HepG2 (cell line): Measurements from ENCODE around the gene CDC20B. TPM values are rescaled to one million over a fixed set of nuclear protein-coding genes. Genes with fewer than 3 reads are reported as not detected.

Experiments
- ATAC-seq: fragments of 200-7000 bp; cut with Tn5 transposase; 3 replicates; pipeline ENCODE4 v1.9.1; 2020; ENCODE audit warnings: mild to moderate bottlenecking, moderate library complexity
- BruUV-seq: library from RNA; stranded (reverse); fragments of 400-500 nt; replicated peaks from 2 replicates; lab custom pipeline; 2021; lab: Mats Ljungman, UMichigan
- CTCF ChIA-PET: fragments of 300-600 bp; formaldehyde crosslinking; extraction: SDS; loops from one replicate; lab custom pipeline; 2021; ENCODE audit warnings: low total read pairs, inconsistent platforms, low intra/inter-chr PET ratio; lab: Yijun Ruan, JAX
- POLR2A ChIA-PET: fragments of 350-600 bp; sonication (Branson Sonifier 250); formaldehyde crosslinking; loops from one replicate; lab custom pipeline; 2020; ENCODE audit warnings: antibody characterized with exemption, inconsistent platforms; lab: Yijun Ruan, JAX
- DNase-seq: peaks from one replicate; pipeline ENCODE4 v3.0.0-alpha.2; 2015; ENCODE audit warnings: low spot score
- FAIRE-seq: peaks from 3 replicates; lab custom pipeline; 2011; peaks lifted over from hg19 to GRCh38; lab: Jason Lieb, UNC
- H2AFZ ChIP-seq: one replicate; pipeline ENCODE4 v1.6.1; 2011; ENCODE audit warnings: low read length, inconsistent platforms
- H3K27ac ChIP-seq: fragments of 300-600 bp; 3 replicates; pipeline ENCODE4 v1.8.0; 2011; ENCODE audit warnings: mixed run types, mild to moderate bottlenecking, mixed read lengths, low read length, inconsistent platforms; ENCODE audit not compliant: insufficient read depth; ENCODE audit errors: extremely low read length
- H3K27me3 ChIP-seq, 2 experiments: fragments of 200-600 bp in 1 of 2; 2 replicates in 1 of 2; 3 replicates in 1 of 2; pipeline versions ENCODE4 v1.6.0 to v1.8.0; 2011; ENCODE audit warnings: low read length in 2 of 2, mild to moderate bottlenecking in 2 of 2, moderate library complexity in 2 of 2, inconsistent platforms in 1 of 2; ENCODE audit not compliant: insufficient read depth in 2 of 2, control insufficient read depth in 1 of 2
- H3K36me3 ChIP-seq, 2 experiments: fragments of 200-600 bp in 1 of 2; replicated peaks in 1 of 2; 2 replicates in 1 of 2; 3 replicates in 1 of 2; pipeline versions ENCODE4 v1.5.1 to v1.8.0; 2011; ENCODE audit warnings: low read length in 2 of 2, inconsistent platforms in 1 of 2; ENCODE audit not compliant: insufficient read depth in 2 of 2, control insufficient read depth in 1 of 2
- H3K4me1 ChIP-seq: 2 replicates; pipeline ENCODE4 v1.5.1; 2012; ENCODE audit warnings: low read length, inconsistent platforms; ENCODE audit not compliant: insufficient read depth
- H3K4me2 ChIP-seq: 2 replicates; pipeline ENCODE4 v1.6.0; 2011; ENCODE audit warnings: low read depth, low read length, inconsistent platforms
- H3K4me3 ChIP-seq, 3 experiments: fragments of 200-600 bp in 1 of 3; sonication (generic), shearing (Covaris generic) in 1 of 3; replicated peaks in 1 of 3; 2 replicates each; pipeline ENCODE4 v1.5.1; 2011 to 2016; ENCODE audit warnings: low read length in 3 of 3, inconsistent platforms in 2 of 3, low read depth in 2 of 3, mild to moderate bottlenecking in 2 of 3, control low read depth in 1 of 3, mixed read lengths in 1 of 3; ENCODE audit not compliant: insufficient read depth in 1 of 3
- H3K79me2 ChIP-seq: one replicate; pipeline ENCODE4 v1.6.1; 2011; ENCODE audit warnings: low read length, inconsistent platforms; ENCODE audit not compliant: insufficient read depth
- H3K9ac ChIP-seq: 2 replicates; pipeline ENCODE4 v1.6.0; 2011; ENCODE audit warnings: mild to moderate bottlenecking, low read depth, low read length, inconsistent platforms; ENCODE audit not compliant: insufficient read depth
- H3K9me3 ChIP-seq: 2 replicates; pipeline ENCODE4 v1.5.1; 2012; ENCODE audit warnings: mild to moderate bottlenecking, low read length
- H4K20me1 ChIP-seq: 2 replicates; pipeline ENCODE4 v1.6.0; 2011; ENCODE audit warnings: inconsistent platforms, mild to moderate bottlenecking, low read length, moderate library complexity; ENCODE audit not compliant: insufficient read depth
- ELF1 ChIP-seq: sonication (generic); formaldehyde crosslinking; IDR thresholded peaks from 2 replicates; pipeline ENCODE4 v1.4.0; 2020; ENCODE audit warnings: missing genetic modification reagents
- HBP1 ChIP-seq: IDR thresholded peaks from 2 replicates; pipeline ENCODE4 v1.6.1; 2016; ENCODE audit warnings: low read depth, control low read depth
- NFKB2 ChIP-seq: sonication (generic); formaldehyde crosslinking; IDR thresholded peaks from 2 replicates; pipeline ENCODE4 v1.4.0; 2020; ENCODE audit warnings: missing genetic modification reagents, borderline replicate concordance
- NFRKB ChIP-seq: fragments of 450-650 bp; IDR thresholded peaks from 2 replicates; pipeline ENCODE4 v1.6.1; 2017
- PLRG1 ChIP-seq: fragments of 450-650 bp; conservative IDR thresholded peaks from 2 replicates; pipeline ENCODE4 v1.6.1; 2016
- ZNF121 ChIP-seq: sonication (generic); formaldehyde crosslinking; IDR thresholded peaks from 2 replicates; pipeline ENCODE4 v1.5.0; 2020; ENCODE audit warnings: mild to moderate bottlenecking, missing genetic modification reagents
- ZNF747 ChIP-seq: sonication (generic); formaldehyde crosslinking; IDR thresholded peaks from 2 replicates; pipeline ENCODE4 v1.8.1; 2023; ENCODE audit warnings: missing genetic modification reagents, mild to moderate bottlenecking, borderline replicate concordance
- ZNF879 ChIP-seq: sonication (generic); formaldehyde crosslinking; IDR thresholded peaks from 2 replicates; pipeline ENCODE4 v1.8.1; 2023; ENCODE audit warnings: missing genetic modification reagents
- WGBS: methylation state at CpG from one replicate; pipeline ENCODE4 v1.1.6; 2017; ENCODE audit warnings: low lambda C conversion rate; 5-methylcytosine and 5-hydroxymethylcytosine counted together
- in situ Hi-C: cut with HindIII; loops from 2 replicates; pipeline ENCODE4 v1.10.0; 2017; ENCODE audit warnings: low pct_unique_long_range_greater_than_20kb; ENCODE audit not compliant: extremely low pct_ligation_motif_present
- intact Hi-C: fragments of 100-400 bp; cut with micrococcal nuclease; formaldehyde crosslinking; loops from one replicate; pipeline ENCODE4 v1.10.0; 2022; ENCODE audit not compliant: unreplicated experiment
- polyA plus RNA-seq, 8 experiments: library from polyadenylated mRNA; depleted of rRNA in 3 of 8; stranded (reverse) in 7 of 8; unstranded in 1 of 8; fragments of >200 nt; fragmentation: Illumina TruSeq in 4 of 8; extraction: Trizol in 4 of 8; gene quantifications; 2 replicates each; pipeline versions ENCODE4 v1.2.1 to v1.2.3, GENCODE V29; 2011 to 2016; ENCODE audit warnings: low read depth in 4 of 8, missing spikeins in 1 of 8, mixed read lengths in 1 of 8; ENCODE audit not compliant: insufficient read depth in 1 of 8
- total RNA-seq, 5 experiments: library from RNA; depleted of rRNA; stranded (reverse); fragments of >200 nt; fragmentation: Illumina TruSeq; extraction: Trizol; gene quantifications; 2 replicates each; pipeline ENCODE4 v1.2.3, GENCODE V29; 2016; ENCODE audit warnings: low read depth in 1 of 5
- TF ChIP-seq, protein P1 (sequence below): sonication (generic); formaldehyde crosslinking; IDR thresholded peaks from 2 replicates; pipeline ENCODE4 v1.4.0; 2020; ENCODE audit warnings: missing genetic modification reagents
- TF ChIP-seq, protein P2 (sequence below): sonication (generic); formaldehyde crosslinking; IDR thresholded peaks from 2 replicates; pipeline ENCODE4 v1.5.1; 2020; ENCODE audit warnings: missing genetic modification reagents, mild to moderate bottlenecking, borderline replicate concordance
- TF ChIP-seq, protein P3 (sequence below): sonication (generic); formaldehyde crosslinking; IDR thresholded peaks from 2 replicates; pipeline ENCODE4 v1.4.0; 2020; ENCODE audit warnings: mild to moderate bottlenecking, missing genetic modification reagents
- TF ChIP-seq, protein P4 (sequence below): sonication (generic); formaldehyde crosslinking; IDR thresholded peaks from 2 replicates; pipeline ENCODE4 v1.9.0; 2022; ENCODE audit warnings: missing genetic modification reagents, mild to moderate bottlenecking, borderline replicate concordance

The CDC20B gene
- total and polyA plus RNA-seq, 2 of the 13 experiments (the other 11 are each of a cell fraction or from before 2014, with no cell fraction given) = not detected

GRCh38 chr5:55110217-55110616 lies 62.8 kb downstream of the CDC20B start (continued):
- no peak for TF ChIP-seq ZNF747 (CRISPR knock-in tag)
- TF ChIP-seq, protein P1, sequence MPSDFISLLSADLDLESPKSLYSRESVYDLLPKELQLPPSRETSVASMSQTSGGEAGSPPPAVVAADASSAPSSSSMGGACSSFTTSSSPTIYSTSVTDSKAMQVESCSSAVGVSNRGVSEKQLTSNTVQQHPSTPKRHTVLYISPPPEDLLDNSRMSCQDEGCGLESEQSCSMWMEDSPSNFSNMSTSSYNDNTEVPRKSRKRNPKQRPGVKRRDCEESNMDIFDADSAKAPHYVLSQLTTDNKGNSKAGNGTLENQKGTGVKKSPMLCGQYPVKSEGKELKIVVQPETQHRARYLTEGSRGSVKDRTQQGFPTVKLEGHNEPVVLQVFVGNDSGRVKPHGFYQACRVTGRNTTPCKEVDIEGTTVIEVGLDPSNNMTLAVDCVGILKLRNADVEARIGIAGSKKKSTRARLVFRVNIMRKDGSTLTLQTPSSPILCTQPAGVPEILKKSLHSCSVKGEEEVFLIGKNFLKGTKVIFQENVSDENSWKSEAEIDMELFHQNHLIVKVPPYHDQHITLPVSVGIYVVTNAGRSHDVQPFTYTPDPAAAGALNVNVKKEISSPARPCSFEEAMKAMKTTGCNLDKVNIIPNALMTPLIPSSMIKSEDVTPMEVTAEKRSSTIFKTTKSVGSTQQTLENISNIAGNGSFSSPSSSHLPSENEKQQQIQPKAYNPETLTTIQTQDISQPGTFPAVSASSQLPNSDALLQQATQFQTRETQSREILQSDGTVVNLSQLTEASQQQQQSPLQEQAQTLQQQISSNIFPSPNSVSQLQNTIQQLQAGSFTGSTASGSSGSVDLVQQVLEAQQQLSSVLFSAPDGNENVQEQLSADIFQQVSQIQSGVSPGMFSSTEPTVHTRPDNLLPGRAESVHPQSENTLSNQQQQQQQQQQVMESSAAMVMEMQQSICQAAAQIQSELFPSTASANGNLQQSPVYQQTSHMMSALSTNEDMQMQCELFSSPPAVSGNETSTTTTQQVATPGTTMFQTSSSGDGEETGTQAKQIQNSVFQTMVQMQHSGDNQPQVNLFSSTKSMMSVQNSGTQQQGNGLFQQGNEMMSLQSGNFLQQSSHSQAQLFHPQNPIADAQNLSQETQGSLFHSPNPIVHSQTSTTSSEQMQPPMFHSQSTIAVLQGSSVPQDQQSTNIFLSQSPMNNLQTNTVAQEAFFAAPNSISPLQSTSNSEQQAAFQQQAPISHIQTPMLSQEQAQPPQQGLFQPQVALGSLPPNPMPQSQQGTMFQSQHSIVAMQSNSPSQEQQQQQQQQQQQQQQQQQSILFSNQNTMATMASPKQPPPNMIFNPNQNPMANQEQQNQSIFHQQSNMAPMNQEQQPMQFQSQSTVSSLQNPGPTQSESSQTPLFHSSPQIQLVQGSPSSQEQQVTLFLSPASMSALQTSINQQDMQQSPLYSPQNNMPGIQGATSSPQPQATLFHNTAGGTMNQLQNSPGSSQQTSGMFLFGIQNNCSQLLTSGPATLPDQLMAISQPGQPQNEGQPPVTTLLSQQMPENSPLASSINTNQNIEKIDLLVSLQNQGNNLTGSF = no peak

- CTCF ChIA-PET = no interaction called here
- BruUV-seq = no TSS peak
- no peak for DNase-seq
- ATAC-seq = no peak
- in situ Hi-C loops = no loop called here
- Histone ChIP-seq H3K9ac (no peak overlapping the region), H3K4me3 (no peak overlapping the region), H3K79me2 (no peaks in the 10 kb centered on the region), H3K36me3 (no peaks in the 10 kb centered on the region), H3K27me3 (0 out of 5 replicates have a peak, but pooled peaks cover 0 to 1% of the 10 kb centered on the region in 2 experiments), H2AFZ (no peak overlapping the region), H3K4me1 (no peaks in the 10 kb centered on the region), H4K20me1 (no peaks in the 10 kb centered on the region), H3K9me3 (no peaks in the 10 kb centered on the region), H3K4me2 (no peak overlapping the region), H3K27ac (no peak overlapping the region)
- WGBS = 2% methylated on average over 3 of the region's 3 CpGs
- FAIRE-seq = no peak
- TF ChIP-seq, protein P2, sequence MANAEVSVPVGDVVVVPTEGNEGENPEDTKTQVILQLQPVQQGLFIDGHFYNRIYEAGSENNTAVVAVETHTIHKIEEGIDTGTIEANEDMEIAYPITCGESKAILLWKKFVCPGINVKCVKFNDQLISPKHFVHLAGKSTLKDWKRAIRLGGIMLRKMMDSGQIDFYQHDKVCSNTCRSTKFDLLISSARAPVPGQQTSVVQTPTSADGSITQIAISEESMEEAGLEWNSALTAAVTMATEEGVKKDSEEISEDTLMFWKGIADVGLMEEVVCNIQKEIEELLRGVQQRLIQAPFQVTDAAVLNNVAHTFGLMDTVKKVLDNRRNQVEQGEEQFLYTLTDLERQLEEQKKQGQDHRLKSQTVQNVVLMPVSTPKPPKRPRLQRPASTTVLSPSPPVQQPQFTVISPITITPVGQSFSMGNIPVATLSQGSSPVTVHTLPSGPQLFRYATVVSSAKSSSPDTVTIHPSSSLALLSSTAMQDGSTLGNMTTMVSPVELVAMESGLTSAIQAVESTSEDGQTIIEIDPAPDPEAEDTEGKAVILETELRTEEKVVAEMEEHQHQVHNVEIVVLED (CRISPR knock-in tag) = no peak
- TF ChIP-seq ZNF879 (CRISPR knock-in tag) = no peak
- TF ChIP-seq, protein P3, sequence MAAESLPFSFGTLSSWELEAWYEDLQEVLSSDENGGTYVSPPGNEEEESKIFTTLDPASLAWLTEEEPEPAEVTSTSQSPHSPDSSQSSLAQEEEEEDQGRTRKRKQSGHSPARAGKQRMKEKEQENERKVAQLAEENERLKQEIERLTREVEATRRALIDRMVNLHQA (CRISPR knock-in tag) = no peak
- TF ChIP-seq, protein P4, sequence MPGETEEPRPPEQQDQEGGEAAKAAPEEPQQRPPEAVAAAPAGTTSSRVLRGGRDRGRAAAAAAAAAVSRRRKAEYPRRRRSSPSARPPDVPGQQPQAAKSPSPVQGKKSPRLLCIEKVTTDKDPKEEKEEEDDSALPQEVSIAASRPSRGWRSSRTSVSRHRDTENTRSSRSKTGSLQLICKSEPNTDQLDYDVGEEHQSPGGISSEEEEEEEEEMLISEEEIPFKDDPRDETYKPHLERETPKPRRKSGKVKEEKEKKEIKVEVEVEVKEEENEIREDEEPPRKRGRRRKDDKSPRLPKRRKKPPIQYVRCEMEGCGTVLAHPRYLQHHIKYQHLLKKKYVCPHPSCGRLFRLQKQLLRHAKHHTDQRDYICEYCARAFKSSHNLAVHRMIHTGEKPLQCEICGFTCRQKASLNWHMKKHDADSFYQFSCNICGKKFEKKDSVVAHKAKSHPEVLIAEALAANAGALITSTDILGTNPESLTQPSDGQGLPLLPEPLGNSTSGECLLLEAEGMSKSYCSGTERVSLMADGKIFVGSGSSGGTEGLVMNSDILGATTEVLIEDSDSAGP (CRISPR knock-in tag) = no peak
- TF ChIP-seq HBP1 (CRISPR knock-in tag) = no peak
- TF ChIP-seq NFKB2 (CRISPR knock-in tag) = no peak
- TF ChIP-seq ZNF121 = no peak
- no peak for TF ChIP-seq PLRG1
- no peak for TF ChIP-seq NFRKB
- no peak for TF ChIP-seq ELF1 (CRISPR knock-in tag)
- POLR2A ChIA-PET = no interaction called here
- intact Hi-C loops = no loop called here
Measured at GRCh38 chr5:55108661-55109060, 64.3 kb downstream of the CDC20B start.
